ENCODE results near the gene MMAB.

Gene MMAB

GRCh38 chr12:109579639-109580038 lies 6.3 kb upstream of the MMAB start:
- TF ChIP-seq POLR2AphosphoS5 (IDR thresholded peaks at IDR 0.05; ENCODE audit: low read depth, low read length) (no peak), POLR2A (IDR thresholded peaks at IDR 0.05; ENCODE audit: low read depth, low read length) (no peak)
- no peak for FAIRE-seq
- no peak for DNase-seq (ENCODE audit: insufficient read length, low spot score)

- TF ChIP-seq POLR2AphosphoS5 (IDR thresholded peaks at IDR 0.05; ENCODE audit: low read depth, low read length) (no peak), POLR2A (IDR thresholded peaks at IDR 0.05; ENCODE audit: low read depth, low read length) (no peak), SPI1 (IDR thresholded peaks at IDR 0.05; ENCODE audit: low read depth, low read length) (no peak), PAX5 (IDR thresholded peaks at IDR 0.05; ENCODE audit: insufficient read depth, low read length, severe bottlenecking) (no peak), TAF1 (IDR thresholded peaks at IDR 0.05; ENCODE audit: low read depth, low read length) (no peak), POU2F2 (IDR thresholded peaks at IDR 0.05; ENCODE audit: low read depth, low read length) (no peak)
- FAIRE-seq = no peak
- DNase-seq (ENCODE audit: insufficient read length, low spot score) = no peak
These were observed 5.1 kb upstream of the MMAB start for GRCh38 chr12:109578330-109578927.

GRCh38 chr12:109577311-109577710 lies 4.0 kb upstream of the MMAB start:
- no peak for DNase-seq (ENCODE audit: insufficient read length, low spot score)
- no peak for FAIRE-seq
- TF ChIP-seq POU2F2 (IDR thresholded peaks at IDR 0.05; ENCODE audit: low read depth, low read length) = no peak
- no peak for TF ChIP-seq POLR2AphosphoS5 (IDR thresholded peaks at IDR 0.05; ENCODE audit: low read depth, low read length)
- TF ChIP-seq POLR2A (IDR thresholded peaks at IDR 0.05; ENCODE audit: low read depth, low read length) = no peak
- TF ChIP-seq PAX5 (IDR thresholded peaks at IDR 0.05; ENCODE audit: insufficient read depth, low read length, severe bottlenecking) = no peak
- TF ChIP-seq TAF1 (IDR thresholded peaks at IDR 0.05; ENCODE audit: low read depth, low read length) = no peak
- TF ChIP-seq SPI1 (IDR thresholded peaks at IDR 0.05; ENCODE audit: low read depth, low read length) = no peak

GRCh38 chr12:109575683-109576082 lies 2.4 kb upstream of the MMAB start:
- TF ChIP-seq POLR2A (IDR thresholded peaks at IDR 0.05; ENCODE audit: low read depth, low read length) (no peak), PAX5 (IDR thresholded peaks at IDR 0.05; ENCODE audit: insufficient read depth, low read length, severe bottlenecking) (no peak), POLR2AphosphoS5 (IDR thresholded peaks at IDR 0.05; ENCODE audit: low read depth, low read length) (no peak), TAF1 (IDR thresholded peaks at IDR 0.05; ENCODE audit: low read depth, low read length) (no peak), SPI1 (IDR thresholded peaks at IDR 0.05; ENCODE audit: low read depth, low read length) (no peak), POU2F2 (IDR thresholded peaks at IDR 0.05; ENCODE audit: low read depth, low read length) (no peak)
- DNase-seq (ENCODE audit: insufficient read length, low spot score) = no peak
- FAIRE-seq = no peak

GRCh38 chr12:109573914-109574244 lies 575 bp upstream of the MMAB start:
- TF ChIP-seq SPI1 (IDR thresholded peaks at IDR 0.05; ENCODE audit: low read depth, low read length) (no peak), TAF1 (IDR thresholded peaks at IDR 0.05; ENCODE audit: low read depth, low read length) (no peak)
- DNase-seq (ENCODE audit: insufficient read length, low spot score) (no peak), FAIRE-seq (no peak)

- FAIRE-seq (no peak), DNase-seq (ENCODE audit: insufficient read length, low spot score) (no peak)
- TF ChIP-seq TAF1 (IDR thresholded peaks at IDR 0.05; ENCODE audit: low read depth, low read length) (no peak), POLR2A (IDR thresholded peaks at IDR 0.05; ENCODE audit: low read depth, low read length) (no peak)
These were observed 828 bp downstream of the MMAB start for GRCh38 chr12:109572506-109572845.

- TF ChIP-seq TAF1 (IDR thresholded peaks at IDR 0.05; ENCODE audit: low read depth, low read length) (no peak), SPI1 (IDR thresholded peaks at IDR 0.05; ENCODE audit: low read depth, low read length) (no peak), POLR2A (IDR thresholded peaks at IDR 0.05; ENCODE audit: low read depth, low read length) (no peak), POLR2AphosphoS5 (IDR thresholded peaks at IDR 0.05; ENCODE audit: low read depth, low read length) (no peak), PAX5 (IDR thresholded peaks at IDR 0.05; ENCODE audit: insufficient read depth, low read length, severe bottlenecking) (no peak), POU2F2 (IDR thresholded peaks at IDR 0.05; ENCODE audit: low read depth, low read length) (no peak)
- FAIRE-seq = no peak
- DNase-seq (ENCODE audit: insufficient read length, low spot score) = no peak
These were observed 1.4 kb downstream of the MMAB start for GRCh38 chr12:109571773-109572505.

GRCh38 chr12:109568486-109568885 lies 4.8 kb downstream of the MMAB start:
- TF ChIP-seq POLR2A (IDR thresholded peaks at IDR 0.05; ENCODE audit: low read depth, low read length) (no peak), SPI1 (IDR thresholded peaks at IDR 0.05; ENCODE audit: low read depth, low read length) (no peak), POLR2AphosphoS5 (IDR thresholded peaks at IDR 0.05; ENCODE audit: low read depth, low read length) (no peak), PAX5 (IDR thresholded peaks at IDR 0.05; ENCODE audit: insufficient read depth, low read length, severe bottlenecking) (no peak), POU2F2 (IDR thresholded peaks at IDR 0.05; ENCODE audit: low read depth, low read length) (no peak), TAF1 (IDR thresholded peaks at IDR 0.05; ENCODE audit: low read depth, low read length) (no peak)
- DNase-seq (ENCODE audit: insufficient read length, low spot score) = no peak
- FAIRE-seq = no peak

GRCh38 chr12:109567967-109568366 lies 5.3 kb downstream of the MMAB start:
- FAIRE-seq = no peak
- TF ChIP-seq POLR2AphosphoS5 (IDR thresholded peaks at IDR 0.05; ENCODE audit: low read depth, low read length) (no peak), SPI1 (IDR thresholded peaks at IDR 0.05; ENCODE audit: low read depth, low read length) (no peak), TAF1 (IDR thresholded peaks at IDR 0.05; ENCODE audit: low read depth, low read length) (no peak), POU2F2 (IDR thresholded peaks at IDR 0.05; ENCODE audit: low read depth, low read length) (no peak), PAX5 (IDR thresholded peaks at IDR 0.05; ENCODE audit: insufficient read depth, low read length, severe bottlenecking) (no peak), POLR2A (IDR thresholded peaks at IDR 0.05; ENCODE audit: low read depth, low read length) (no peak)
- DNase-seq (ENCODE audit: insufficient read length, low spot score) = no peak

- FAIRE-seq = no peak
- TF ChIP-seq TAF1 (IDR thresholded peaks at IDR 0.05; ENCODE audit: low read depth, low read length) (no peak), POU2F2 (IDR thresholded peaks at IDR 0.05; ENCODE audit: low read depth, low read length) (no peak), PAX5 (IDR thresholded peaks at IDR 0.05; ENCODE audit: insufficient read depth, low read length, severe bottlenecking) (no peak), POLR2AphosphoS5 (IDR thresholded peaks at IDR 0.05; ENCODE audit: low read depth, low read length) (no peak), POLR2A (IDR thresholded peaks at IDR 0.05; ENCODE audit: low read depth, low read length) (no peak), SPI1 (IDR thresholded peaks at IDR 0.05; ENCODE audit: low read depth, low read length) (no peak)
- no peak for DNase-seq (ENCODE audit: insufficient read length, low spot score)
These were observed 6.0 kb downstream of the MMAB start for GRCh38 chr12:109567296-109567695.

Data from GM12891 (cell line).